ENCODE results near the gene CEP72.
"Not testable (repeated sequence)": the region's sequence is repeated elsewhere in the genome, so short reads cannot be mapped to it uniquely, and the experiment has no call there.

Gene CEP72

GRCh38 chr5:600886-601541 is 11.1 kb upstream of the CEP72 start:
- no peak for DNase-seq (ENCODE audit: low read depth in 2 of 2)

- no peak for DNase-seq (ENCODE audit: low read depth in 2 of 2)
Measured at GRCh38 chr5:601771-602465, 10.2 kb upstream of the CEP72 start.

DNA sequence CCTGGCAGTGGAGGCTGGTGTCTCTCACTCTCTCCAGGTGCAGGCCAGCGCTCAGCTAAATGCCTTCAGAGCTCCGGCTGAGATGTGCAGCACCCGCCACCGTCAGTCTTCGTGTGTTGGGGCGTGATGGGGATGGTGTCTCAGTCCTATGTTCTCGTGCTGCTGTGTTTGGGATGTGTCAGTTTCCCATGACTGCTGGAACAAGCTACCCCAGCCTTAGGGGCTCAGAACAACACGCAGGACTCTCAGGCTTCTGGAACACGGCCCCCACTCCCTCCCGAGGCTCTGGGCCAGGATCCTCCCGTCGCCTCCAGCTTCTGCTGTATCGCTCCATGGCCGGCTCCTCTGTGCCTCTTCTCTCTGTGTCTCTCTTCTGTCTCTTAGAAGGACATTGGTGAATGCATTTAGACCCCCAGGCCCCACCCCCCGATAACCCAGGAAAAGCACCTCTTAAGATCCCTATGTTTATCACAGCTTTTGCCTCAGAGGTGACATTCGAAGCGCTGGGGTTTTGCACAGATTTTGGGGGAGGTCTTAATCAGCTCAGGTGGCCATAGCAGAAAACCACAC is 9.6 kb upstream of the CEP72 start:
- DNase-seq (ENCODE audit: low read depth in 2 of 2) = no peak

- DNase-seq (ENCODE audit: low read depth in 2 of 2) = no peak
Measured at GRCh38 chr5:603081-603998, 8.8 kb upstream of the CEP72 start.

DNA sequence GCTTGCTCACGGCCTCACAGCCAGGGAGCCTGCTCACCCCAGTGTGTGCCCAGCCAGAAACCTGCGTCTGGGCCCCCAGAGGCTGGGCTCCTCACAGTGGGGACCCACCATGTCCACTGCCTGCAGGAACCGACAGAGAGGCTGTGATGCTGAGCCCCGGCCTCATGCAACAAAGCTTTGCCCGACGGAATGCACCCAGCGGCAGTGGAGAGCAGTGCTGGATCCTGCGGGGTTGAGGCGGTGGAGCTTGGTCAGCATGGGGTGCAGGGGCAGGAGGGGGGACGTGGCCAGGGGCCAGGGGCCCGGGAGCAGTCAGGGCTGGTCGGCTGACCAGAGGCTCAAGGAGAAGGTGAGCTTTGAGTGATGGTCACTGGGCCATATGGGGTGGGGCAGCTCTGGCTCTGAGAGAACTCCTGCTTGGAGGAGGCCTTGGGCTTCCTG is 7.7 kb upstream of the CEP72 start:
- DNase-seq (ENCODE audit: low read depth in 2 of 2) = no peak

GRCh38 chr5:605090-605489 is 7.0 kb upstream of the CEP72 start:
- not testable (repeated sequence) for DNase-seq (ENCODE audit: low read depth in 2 of 2)

GRCh38 chr5:606061-606460 is 6.1 kb upstream of the CEP72 start:
- no peak for DNase-seq (ENCODE audit: low read depth in 2 of 2)

GRCh38 chr5:606526-607399 is 5.4 kb upstream of the CEP72 start:
- no peak for DNase-seq (ENCODE audit: low read depth in 2 of 2)

DNA sequence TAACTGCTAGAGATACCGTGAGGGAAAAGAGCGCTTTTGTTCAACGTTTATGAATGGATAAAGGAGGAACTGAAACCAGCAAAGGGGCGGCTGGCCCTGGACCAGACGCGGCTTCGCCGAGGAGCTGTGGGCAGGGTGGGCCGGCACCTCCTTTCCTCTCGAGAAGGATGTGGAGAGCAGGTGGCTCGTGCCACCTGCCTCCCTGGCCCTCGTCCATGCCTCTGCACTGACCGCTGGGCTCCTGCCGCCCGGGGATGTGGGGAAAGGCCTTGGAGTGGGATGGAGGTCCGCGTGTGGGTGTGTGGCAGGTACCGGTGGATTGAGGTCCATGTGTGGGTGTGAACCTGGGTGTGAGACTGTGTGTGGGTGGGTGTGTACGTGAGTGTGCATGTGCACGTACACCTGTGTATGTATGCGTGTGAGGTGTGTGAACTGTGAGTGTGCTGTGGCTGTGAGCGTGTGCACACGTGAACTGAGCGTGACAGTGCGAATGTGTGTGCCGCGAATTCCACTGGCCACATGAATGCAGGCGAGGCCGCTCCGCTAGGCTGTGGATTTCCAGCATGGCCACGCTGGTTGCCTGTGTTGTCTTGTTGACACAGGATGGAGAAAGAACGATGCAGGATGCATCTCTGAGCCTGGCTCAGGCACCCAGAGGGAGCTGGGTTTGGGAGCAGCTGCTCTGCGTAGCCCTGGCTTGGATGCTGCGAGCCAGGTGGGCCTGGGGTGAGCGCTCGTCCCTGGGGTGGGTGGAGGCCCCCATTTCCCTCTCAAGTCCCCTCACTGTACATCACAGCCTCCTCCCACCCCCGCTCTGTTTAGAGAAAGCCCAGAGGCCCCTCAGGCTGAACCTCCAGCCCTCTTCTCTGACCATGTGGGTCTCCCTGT is 4.4 kb upstream of the CEP72 start:
- no peak for DNase-seq (ENCODE audit: low read depth in 2 of 2)

GRCh38 chr5:608429-609370 is 3.4 kb upstream of the CEP72 start:
- no peak for DNase-seq (ENCODE audit: low read depth in 2 of 2)

GRCh38 chr5:609506-609905 is 2.6 kb upstream of the CEP72 start:
- no peak for DNase-seq (ENCODE audit: low read depth in 2 of 2)

- DNase-seq (ENCODE audit: low read depth in 2 of 2) = no peak
Measured at GRCh38 chr5:610011-610743, 2.0 kb upstream of the CEP72 start.

DNA sequence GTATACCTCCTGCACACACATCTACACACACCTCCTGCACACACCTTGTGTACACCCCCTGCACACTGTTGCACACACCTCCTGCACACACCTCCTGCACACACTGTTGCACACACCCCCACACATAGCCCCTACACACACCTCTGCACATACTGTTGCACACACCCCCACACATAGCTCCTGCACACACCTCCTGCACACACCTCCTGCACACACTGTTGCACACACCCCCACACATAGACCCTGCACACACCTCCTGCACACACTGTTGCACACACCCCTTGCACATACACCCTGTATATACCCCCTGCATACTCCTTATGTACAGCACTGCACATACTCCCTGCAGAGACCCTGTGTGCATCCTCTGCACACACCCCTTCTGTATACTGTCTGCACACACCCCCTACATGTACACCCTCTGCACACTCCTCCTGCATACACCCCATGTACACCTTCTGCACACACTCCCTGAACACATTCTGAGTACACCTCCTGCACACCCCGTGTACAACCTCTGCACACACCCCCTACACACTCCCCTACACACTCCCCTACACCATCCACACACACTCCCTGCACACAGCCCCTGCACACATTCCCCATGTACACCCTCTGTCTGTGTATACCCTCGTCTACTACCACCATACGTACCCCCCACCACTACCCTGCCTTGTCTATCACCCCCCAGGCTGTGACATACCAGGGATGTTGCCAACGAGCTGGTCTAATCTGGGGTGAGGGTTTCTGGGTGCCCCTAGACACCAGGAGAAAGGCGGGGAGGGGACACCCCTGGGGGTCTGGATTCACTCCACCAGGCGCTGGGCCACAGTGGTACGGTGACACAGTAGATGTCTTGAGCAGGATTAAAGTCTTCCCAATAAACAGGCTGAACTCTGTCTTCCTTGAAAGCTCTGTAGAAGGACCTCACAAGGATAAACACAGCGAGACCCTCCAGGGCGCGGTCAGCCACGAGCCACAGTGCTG is 1.1 kb upstream of the CEP72 start:
- DNase-seq (ENCODE audit: low read depth in 2 of 2) = no peak

DNA sequence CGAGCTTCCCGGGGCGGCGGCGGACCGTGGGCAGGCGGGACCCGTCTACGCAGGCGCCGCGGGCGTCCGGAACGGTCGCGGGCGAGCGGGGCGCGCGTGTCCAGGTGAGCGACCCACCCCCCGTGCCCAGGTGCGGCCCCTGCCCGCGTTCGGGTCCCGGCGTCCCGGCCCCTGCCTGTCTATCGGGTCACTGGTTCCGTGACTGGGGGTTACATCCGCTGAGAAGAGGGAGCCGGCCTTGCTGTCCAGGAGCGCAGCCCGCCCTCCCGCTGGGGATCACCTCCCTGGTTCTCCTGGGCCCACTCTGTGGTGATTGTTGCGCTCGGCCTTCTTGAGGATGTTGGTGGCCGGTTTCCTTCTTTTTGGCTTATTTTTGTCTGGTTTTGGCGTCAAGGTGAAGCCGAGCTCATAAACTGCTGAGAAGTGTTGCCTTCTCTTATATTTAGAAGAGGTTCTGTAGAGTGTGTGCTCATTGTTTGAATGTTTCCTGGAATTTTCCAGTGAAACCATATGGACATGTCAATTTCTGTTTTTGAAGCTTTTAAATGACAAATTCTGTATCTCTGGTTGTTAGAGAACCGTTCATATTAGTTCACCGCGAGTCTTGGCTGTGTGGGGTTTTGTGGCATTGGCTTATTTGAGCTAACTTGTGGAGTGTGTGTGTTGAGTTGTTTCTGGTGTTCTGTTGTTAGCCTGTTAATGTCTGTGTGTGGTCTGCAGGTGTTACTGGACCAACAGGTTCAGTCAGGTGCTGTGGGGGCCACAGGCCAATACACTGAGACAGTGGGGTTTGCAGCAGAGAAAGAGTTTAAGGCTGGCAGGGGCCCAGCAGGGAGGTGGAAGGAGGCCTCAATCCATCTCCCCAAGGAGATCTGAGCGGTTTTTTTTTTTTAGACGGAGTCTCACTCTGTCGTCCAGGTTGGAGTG is 621 bp downstream of the CEP72 start:
- peak in 1 of 2 donors; percentile 2 for DNase-seq (ENCODE audit: low read depth in 2 of 2)

GRCh38 chr5:616484-617039 is 4.4 kb downstream of the CEP72 start:
- DNase-seq (ENCODE audit: low read depth in 2 of 2) = no peak

DNA sequence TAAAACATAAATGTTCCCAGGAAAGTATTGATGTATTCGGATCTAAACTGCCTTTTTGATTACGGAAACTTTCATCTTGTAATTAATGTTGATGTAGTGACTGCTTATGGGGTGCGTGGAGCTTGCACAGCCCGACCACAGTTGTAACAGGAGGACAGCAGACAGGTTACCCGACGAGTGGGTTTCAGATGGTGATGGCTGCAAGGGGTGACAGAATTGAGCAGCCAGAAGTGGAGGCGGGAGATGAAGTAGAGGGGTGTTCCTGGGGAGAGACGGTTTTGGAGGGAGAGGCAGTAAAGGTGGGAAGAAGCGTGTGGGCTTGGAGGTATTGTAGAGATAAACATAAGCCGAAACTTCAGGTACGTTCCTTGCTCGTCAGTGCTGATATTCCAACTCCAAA is 5.8 kb downstream of the CEP72 start:
- no peak for DNase-seq (ENCODE audit: low read depth in 2 of 2)
